H7 (cell line): ENCODE results near the gene KLHL21. TPM values are rescaled to one million over a fixed set of nuclear protein-coding genes. Genes with fewer than 3 reads are reported as not detected.
"Not testable (repeated sequence)": the region's sequence is repeated elsewhere in the genome, so short reads cannot be mapped to it uniquely, and the experiment has no call there.

Source experiments
- DNase-seq: peaks from one replicate; pipeline ENCODE4 v3.0.0; 2012
- H3K27me3 ChIP-seq: 2 replicates; pipeline ENCODE4 v1.6.0; 2011; ENCODE audit warnings: mild to moderate bottlenecking, low read length; ENCODE audit not compliant: control insufficient read depth, insufficient read depth
- H3K36me3 ChIP-seq: replicated peaks from 2 replicates; pipeline ENCODE4 v1.5.1; 2011; ENCODE audit warnings: low read length; ENCODE audit not compliant: control insufficient read depth, insufficient read depth
- H3K4me3 ChIP-seq: 2 replicates; pipeline ENCODE4 v1.5.1; 2011; ENCODE audit warnings: low read depth, mild to moderate bottlenecking, control low read depth, low read length, moderate library complexity; ENCODE audit not compliant: insufficient read depth
- total RNA-seq: library from RNA; depleted of rRNA; stranded (reverse); fragments of >200 nt; shearing (Covaris generic); gene quantifications from 2 replicates; pipeline ENCODE4 v1.2.3, GENCODE V29; 2014; rRNA removed

The KLHL21 gene, protein sequence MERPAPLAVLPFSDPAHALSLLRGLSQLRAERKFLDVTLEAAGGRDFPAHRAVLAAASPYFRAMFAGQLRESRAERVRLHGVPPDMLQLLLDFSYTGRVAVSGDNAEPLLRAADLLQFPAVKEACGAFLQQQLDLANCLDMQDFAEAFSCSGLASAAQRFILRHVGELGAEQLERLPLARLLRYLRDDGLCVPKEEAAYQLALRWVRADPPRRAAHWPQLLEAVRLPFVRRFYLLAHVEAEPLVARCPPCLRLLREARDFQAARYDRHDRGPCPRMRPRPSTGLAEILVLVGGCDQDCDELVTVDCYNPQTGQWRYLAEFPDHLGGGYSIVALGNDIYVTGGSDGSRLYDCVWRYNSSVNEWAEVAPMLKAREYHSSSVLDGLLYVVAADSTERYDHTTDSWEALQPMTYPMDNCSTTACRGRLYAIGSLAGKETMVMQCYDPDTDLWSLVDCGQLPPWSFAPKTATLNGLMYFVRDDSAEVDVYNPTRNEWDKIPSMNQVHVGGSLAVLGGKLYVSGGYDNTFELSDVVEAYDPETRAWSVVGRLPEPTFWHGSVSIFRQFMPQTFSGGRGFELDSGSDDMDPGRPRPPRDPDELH
- total RNA-seq = 35.0 and 41.1 TPM in 2 replicates

DNA sequence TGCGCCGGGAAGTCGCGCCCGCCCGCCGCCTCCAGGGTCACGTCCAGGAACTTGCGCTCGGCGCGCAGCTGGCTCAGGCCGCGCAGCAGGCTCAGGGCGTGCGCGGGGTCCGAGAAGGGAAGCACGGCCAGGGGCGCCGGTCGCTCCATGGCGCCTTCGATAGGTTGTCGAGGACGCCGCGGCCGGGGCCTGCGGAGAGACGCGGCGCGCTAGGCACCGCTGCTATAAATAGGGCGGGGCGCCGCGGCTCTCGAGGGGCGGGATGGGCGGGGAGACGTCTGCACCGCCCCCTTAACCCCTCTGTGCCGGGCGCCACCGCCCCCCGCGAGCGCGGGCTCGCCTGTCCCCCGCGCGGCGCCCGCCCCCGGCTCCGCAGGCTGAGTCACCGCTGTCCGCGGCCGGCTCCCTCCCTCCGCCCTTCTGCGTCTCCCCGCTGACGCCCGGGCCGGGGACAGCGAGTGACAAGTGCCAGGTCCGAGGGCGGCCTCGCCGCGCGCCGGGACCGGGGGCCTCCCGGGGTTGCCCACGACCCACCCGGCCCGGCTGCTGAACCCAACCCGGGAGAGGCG is at the start of gene KLHL21:
TSS of gene KLHL21 (minus strand) at position 201 of the 569 bp plus-strand sequence. CDS start at position 149, 52 bp downstream.
- Histone ChIP-seq H3K4me3 (peak within 1 kb of the TSS; percentile 99), H3K27me3 (0 out of 2 replicates have a peak, but pooled peaks cover 2% of the 10 kb centered on the region), H3K36me3 (peaks cover 4% of the 10 kb centered on the region)
- peak; percentile 98 for DNase-seq

DNA sequence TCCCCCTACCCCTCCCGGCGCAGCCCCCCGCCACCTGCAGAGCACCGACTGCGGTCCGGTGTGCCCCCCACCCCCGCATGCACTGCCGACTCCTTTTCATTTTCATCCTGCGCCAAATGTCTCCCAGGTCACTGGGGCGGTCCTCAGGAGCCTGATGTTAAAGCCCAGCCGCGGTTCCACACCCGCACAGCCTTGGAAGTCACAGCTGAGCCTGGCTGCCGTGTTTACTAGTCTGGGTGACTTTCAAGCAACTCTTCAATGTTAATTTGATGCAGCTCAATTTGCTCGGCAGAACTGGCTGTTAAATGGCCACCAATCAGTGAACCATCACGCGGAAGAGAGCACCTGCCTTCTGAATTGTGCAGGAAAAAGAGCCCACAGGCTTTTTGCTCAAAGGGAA is 49.2 kb upstream of the KLHL21 start:
- H3K4me3 ChIP-seq = no peak overlapping the region
- peaks cover 21% of the 10 kb centered on the region for H3K36me3 ChIP-seq
- no peaks in the 10 kb centered on the region for H3K27me3 ChIP-seq
- peak; percentile 48 for DNase-seq

DNA sequence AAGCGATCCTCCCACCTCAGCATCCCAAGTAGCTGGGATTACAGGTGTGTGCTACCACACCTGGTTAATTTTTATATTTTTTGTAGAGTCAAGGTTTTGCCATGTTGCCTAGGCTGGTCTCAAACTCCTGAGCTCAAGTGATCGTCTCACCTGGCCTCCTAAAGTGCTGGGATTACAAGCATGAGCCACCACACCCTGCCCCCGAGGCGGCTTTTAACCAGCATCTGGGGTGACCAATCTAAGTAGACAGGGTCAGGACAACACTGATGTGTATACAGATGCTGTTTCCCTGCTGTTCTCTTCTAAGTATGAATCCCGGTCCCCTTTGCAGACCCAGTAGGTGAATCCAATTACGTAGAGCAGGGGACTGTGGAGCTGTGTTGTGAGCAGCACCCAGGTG is 45.9 kb upstream of the KLHL21 start:
- H3K36me3 ChIP-seq = peaks cover 37% of the 10 kb centered on the region
- no peak overlapping the region for H3K4me3 ChIP-seq
- DNase-seq = peak; percentile 14
- H3K27me3 ChIP-seq = no peaks in the 10 kb centered on the region

DNA sequence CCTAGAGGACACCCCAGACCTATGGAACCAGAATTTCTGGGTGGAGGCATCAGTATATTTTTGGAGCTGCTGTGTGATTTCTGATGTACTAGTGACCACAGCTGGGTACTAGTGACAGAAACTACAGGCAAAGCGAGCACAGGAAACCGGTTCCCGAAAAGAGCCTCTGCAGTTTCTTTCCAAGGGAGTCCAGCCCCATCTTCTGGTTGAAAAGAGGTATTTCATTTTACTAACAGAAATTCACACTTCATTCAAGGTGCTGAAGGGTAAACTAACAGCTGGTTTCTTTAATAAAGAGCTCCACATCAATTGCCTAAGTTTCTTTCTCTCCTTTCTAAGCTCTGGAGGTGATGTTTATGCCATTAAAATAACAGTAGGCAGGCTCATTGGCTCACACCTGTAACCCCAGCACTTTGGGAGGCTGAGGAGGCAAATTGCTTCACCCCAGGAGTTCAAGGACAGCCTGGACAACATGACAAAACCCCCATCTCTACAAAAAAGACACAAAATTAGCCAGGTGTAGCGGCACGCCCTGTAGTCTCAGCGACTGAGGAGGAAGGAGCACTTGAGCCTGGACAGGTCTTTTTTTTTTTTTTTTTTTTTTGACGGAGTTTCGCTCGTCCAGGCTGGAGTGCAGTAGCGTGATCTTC is 44.0 kb upstream of the KLHL21 start:
- DNase-seq = peak; percentile 83
- Histone ChIP-seq H3K27me3 (no peaks in the 10 kb centered on the region), H3K4me3 (no peak overlapping the region), H3K36me3 (peaks cover 40% of the 10 kb centered on the region)

DNA sequence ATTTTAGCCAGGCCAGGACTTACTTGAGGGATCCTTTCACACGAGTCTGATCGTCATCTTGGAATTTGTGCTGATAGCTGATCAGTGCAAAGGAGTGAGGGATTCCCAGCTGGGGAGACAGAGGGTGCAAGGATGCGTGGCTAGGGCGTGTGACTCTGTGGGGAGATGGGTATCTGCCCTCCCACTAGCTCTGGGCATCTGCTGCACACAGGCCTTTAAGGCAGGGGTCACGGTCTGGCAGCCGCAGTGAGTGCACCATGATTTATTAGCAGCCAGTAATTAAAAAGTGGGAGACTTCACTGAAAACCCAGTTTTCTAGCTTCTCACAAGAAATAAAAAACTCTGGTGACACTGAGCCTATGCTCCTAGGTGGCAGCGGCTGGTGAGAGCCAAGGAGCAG is 42.3 kb upstream of the KLHL21 start:
- peaks cover 38% of the 10 kb centered on the region for H3K36me3 ChIP-seq
- no peaks in the 10 kb centered on the region for H3K27me3 ChIP-seq

DNA sequence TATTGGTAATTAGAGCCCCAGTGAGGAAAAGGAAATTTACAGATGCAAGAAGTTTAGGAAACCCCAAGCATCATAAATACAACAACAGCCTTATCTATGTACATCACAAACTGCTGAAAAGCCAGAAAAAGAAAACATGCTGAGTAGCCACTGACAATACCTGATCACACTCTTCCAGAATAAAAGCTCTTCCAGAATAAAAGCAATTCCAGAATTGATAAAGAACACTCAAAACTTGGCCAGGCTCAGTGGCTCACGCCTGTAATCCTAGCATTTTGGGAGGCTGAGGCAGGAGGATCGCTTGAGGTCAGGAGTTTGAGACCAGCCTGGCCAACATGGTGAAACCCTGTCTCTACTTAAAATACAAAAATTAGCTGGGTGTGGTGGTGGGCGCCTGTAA is 38.2 kb upstream of the KLHL21 start:
- H3K36me3 ChIP-seq = peaks cover 63% of the 10 kb centered on the region
- H3K4me3 ChIP-seq, DNase-seq, H3K27me3 ChIP-seq: not testable (repeated sequence)

More for the DNA sequence above, 42.3 kb upstream of the KLHL21 start:
- H3K4me3 ChIP-seq = no peak overlapping the region
- no peak for DNase-seq

DNA sequence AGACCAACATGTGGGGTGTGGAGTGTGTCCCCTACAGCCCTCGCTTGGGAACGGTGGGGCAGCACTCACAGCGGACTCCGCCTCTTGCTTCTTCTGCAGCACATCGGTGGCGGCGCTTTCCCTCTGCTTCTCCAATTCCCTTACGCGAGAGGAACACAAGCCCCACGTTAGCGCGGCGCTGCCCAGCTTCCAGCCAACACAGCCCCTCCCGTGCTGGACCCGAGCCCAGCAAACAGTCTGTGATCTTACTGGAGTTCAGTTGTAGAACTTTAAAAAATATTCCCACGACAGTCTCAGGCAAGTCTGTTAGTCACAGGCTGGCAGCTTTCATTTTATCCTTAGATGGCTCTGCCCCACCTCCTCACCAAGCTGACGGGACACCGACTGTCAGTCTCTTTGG is 35.6 kb upstream of the KLHL21 start:
- Histone ChIP-seq H3K4me3 (no peak overlapping the region), H3K27me3 (no peaks in the 10 kb centered on the region), H3K36me3 (peaks cover 50% of the 10 kb centered on the region)
- DNase-seq = no peak

DNA sequence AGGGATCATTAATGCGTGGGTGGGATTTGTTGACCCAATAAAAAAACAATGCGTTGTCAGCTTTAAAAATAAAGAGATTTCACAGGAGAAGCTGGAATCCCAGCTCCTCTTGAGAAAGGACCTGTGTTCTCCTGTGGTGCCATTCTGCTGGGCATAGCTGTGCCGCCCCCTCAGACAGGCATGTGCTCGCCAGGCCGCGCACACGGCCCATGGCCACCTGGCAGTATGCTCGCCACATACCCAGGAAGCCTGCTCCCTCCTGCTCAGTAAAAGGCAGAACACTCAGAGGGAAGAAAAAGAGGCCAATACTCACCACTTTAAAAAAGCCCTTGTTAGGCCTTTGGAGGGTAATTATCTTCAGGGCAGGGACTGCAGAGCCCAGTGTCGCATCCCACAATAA is 35.1 kb upstream of the KLHL21 start:
- Histone ChIP-seq H3K4me3 (no peak overlapping the region), H3K36me3 (peaks cover 49% of the 10 kb centered on the region), H3K27me3 (no peaks in the 10 kb centered on the region)
- DNase-seq = no peak

DNA sequence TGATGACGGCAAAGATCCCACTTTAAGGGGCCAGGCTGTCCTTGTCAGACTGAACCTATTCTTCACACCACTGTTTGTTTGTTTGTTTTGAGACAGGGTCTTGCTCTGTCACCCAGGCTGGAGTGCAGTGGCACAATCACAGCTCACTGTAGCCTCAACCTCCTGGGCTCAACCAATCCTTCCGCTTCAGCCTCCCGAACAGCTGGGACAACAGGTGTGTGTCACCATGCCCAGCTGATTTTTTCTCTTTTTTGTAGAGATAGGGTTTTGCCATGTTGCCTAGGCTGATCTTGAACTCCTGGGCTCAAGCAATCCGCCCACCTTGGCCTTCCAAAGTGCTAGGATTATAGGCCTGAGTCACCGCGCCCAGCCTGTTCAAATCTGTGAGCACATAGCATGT is 34.1 kb upstream of the KLHL21 start:
- not testable (repeated sequence) for DNase-seq, H3K4me3 ChIP-seq, H3K27me3 ChIP-seq
- peaks cover 44% of the 10 kb centered on the region for H3K36me3 ChIP-seq

DNA sequence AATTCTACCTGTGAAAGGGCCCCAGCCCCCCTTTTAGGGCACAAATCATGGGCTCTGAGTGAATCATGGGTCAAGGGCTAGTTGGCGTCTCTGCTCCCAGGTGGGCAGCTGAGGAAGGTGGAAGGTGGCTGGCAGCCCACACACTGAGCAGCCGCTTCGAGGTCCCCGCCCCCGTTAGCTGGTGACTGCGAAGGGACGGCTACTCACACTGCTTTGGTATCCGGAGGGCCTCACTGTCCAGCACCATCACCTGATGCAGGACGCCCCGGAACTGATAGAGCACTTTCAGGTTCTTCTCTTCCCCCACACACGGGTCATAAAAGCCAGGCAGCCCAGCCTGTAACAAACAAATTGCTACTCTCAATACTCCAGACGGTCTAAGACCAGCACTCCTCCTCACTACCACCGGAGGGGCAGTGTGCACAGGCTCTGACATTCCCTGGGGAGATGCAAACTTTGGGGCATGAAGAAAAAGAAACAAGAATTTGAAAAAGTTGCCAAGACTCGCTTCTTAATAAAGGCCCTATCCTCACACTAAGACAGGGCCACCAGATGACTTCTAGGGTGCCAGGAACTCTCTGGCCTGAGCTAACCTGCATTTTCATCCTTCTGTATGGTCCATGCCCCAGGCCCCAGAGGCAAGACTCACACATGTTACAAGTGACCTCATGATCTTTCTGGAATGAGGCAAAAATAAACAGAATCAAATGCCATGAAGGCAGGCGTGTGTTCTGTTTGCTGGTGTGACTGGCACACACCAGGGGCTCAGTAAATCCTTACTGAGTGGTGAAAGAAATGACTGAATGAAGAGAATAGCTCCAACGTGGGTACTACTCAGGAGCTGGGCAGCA is 33.5 kb upstream of the KLHL21 start:
- H3K36me3 ChIP-seq = peaks cover 41% of the 10 kb centered on the region
- DNase-seq = no peak

DNA sequence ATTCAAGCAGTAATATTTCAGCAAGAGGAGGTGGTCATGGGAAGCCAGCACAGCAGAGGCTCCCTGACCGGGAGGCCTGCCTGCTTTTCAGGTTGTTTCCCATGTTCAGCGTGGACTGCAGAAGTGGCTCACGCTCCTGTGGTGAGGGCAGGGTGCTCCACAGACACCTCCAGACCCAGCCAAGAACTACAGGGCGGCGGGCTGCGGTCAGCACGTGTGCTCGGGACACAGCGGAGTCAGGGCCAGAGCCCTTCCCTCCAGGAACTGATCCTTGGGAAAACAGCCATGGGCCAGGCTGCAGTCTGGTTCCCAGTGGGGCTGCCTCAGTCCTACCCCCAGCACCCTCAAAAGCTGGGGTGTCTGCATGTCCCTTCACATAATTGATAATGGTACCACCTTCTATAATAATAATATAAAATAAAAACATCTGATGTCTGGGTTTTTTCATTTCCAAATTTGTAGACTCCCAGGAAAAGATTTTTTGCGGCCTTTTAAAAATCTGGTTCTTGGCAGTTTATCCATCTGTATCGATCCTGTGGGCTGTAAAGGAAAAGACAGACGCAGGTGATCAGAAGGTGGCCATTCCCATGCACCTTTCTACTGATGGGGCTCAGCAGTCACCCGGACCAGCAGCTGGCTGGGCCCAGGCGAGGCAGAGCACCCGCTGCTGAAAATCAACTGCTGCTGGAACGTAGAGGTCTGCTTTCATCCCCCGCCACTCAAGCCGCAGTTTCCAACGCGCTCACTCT is 32.7 kb upstream of the KLHL21 start:
- H3K27me3 ChIP-seq = no peaks in the 10 kb centered on the region
- peaks cover 39% of the 10 kb centered on the region for H3K36me3 ChIP-seq
- H3K4me3 ChIP-seq = no peak overlapping the region
- no peak for DNase-seq

More for the DNA sequence above, 33.5 kb upstream of the KLHL21 start:
- no peak overlapping the region for H3K4me3 ChIP-seq
- no peaks in the 10 kb centered on the region for H3K27me3 ChIP-seq

DNA sequence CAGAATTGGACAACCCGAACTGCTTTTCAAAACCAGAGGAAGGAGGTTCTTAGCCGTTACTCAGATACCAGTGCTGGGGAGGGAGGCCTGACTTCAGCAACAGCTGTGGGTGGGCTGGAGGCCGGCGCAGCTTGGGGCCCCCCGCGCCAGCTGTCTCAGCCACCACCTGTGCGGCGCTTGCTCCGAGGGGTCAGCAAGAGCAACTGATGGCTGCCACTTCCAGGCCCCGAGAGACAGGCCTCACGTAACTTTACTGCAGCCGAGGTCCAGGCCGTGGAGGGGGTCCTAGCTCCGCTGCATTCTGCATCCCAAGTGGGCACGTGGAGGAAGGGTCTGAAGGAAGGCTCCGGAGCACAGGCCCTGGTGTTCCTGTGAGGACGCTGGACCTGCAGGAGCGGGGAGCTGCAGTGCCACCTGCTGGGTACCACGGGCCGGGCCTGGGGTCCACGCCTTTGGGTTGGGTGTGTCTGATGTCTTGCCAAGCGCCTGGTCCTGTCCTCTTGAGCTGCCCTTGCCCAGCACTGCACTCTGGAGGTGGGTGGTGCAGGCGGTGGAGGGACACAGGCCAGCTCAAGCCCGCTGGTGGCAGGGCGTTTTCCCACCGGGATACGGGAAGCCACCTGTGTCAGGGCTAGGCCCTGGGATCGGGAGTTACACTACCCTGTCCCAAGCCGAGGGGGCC is 31.8 kb upstream of the KLHL21 start:
- H3K36me3 ChIP-seq = peaks cover 32% of the 10 kb centered on the region

More for the DNA sequence above, 31.8 kb upstream of the KLHL21 start:
- no peak overlapping the region for H3K4me3 ChIP-seq
- no peaks in the 10 kb centered on the region for H3K27me3 ChIP-seq
- DNase-seq = peak; percentile 91
